Measurements from ENCODE around the gene FIS1. TPM values are rescaled to one million over a fixed set of nuclear protein-coding genes. Genes with fewer than 3 reads are reported as not detected.

The FIS1 gene
- total RNA-seq, 1 donor from 2014 or later, result 336 TPM

GRCh38 chr7:101195884-101196283, 49.0 kb downstream of the FIS1 start:
- intact Hi-C loops (cut with DNase I), result no loop called here
- ATAC-seq (ENCODE audit: poor library complexity), result no peak
- no peak for DNase-seq

Other genes with a start within 250 kb of the FIS1 start
- not detected for gene MUC17, start 225.0 kb downstream of the FIS1 start, total RNA-seq
- 16.7 TPM for gene TRIM56, start 159.6 kb downstream of the FIS1 start, total RNA-seq
- 1.6 TPM for gene SERPINE1, start 118.0 kb downstream of the FIS1 start, total RNA-seq
- 14.1 TPM for gene AP1S1, start 90.6 kb downstream of the FIS1 start, total RNA-seq
- gene VGF, start 79.5 kb downstream of the FIS1 start, total RNA-seq, result not detected
- gene NAT16, start 64.8 kb downstream of the FIS1 start, total RNA-seq, result not detected
- gene MOGAT3, start 44.0 kb downstream of the FIS1 start, total RNA-seq, result not detected
- gene PLOD3, start 27.5 kb downstream of the FIS1 start, total RNA-seq, result 39.0 TPM
- gene ZNHIT1, start 26.9 kb downstream of the FIS1 start, total RNA-seq, result 58.2 TPM
- gene CLDN15, start 7.3 kb downstream of the FIS1 start, total RNA-seq, result 2.2 TPM
- gene IFT22, start 76.7 kb upstream of the FIS1 start, total RNA-seq, result 28.5 TPM
- gene COL26A1, start 117.8 kb upstream of the FIS1 start, total RNA-seq, result not detected